K562 (cell line): ENCODE results near the gene CCDC73. TPM values are rescaled to one million over a fixed set of nuclear protein-coding genes. Genes with fewer than 3 reads are reported as not detected.

Experiments used
- ZBTB40 ChIP-seq, 2 experiments: fragments of 450-650 bp in 1 of 2; sonication (generic) in 1 of 2; formaldehyde crosslinking in 1 of 2; IDR thresholded peaks; 2 replicates each; pipeline versions ENCODE4 v1.7.1 to v1.9.0; 2016 to 2022; ENCODE audit warnings: inconsistent platforms in 1 of 2, mild to moderate bottlenecking in 1 of 2, missing genetic modification reagents in 1 of 2
- polyA plus RNA-seq, 8 experiments: library from polyadenylated mRNA; depleted of rRNA in 4 of 8; stranded (reverse) in 5 of 8; unstranded in 3 of 8; fragments of >200 nt; fragmentation: Nextera tagmentation in 2 of 8; fragmentation: Illumina TruSeq in 1 of 8; extraction: Ambion mirVana in 2 of 8; extraction: Trizol in 1 of 8; gene quantifications; 2 replicates each; pipeline versions ENCODE4 v1.2.1 to v1.2.3, GENCODE V29; 2011 to 2014; ENCODE audit warnings: inconsistent platforms in 1 of 8, missing spikeins in 1 of 8
- total RNA-seq, 7 experiments: library from RNA; depleted of rRNA in 6 of 7; stranded (reverse); fragments of >200 nt in 6 of 7; fragmentation: Illumina TruSeq in 2 of 7; extraction: Trizol in 2 of 7; gene quantifications; 2 replicates each; pipeline versions ENCODE4 v1.2.1 to v1.2.3, GENCODE V29; 2011 to 2021; ENCODE audit warnings: low replicate concordance in 1 of 7
- TF ChIP-seq, protein P1 (sequence below): sonication (generic); formaldehyde crosslinking; IDR thresholded peaks from 2 replicates; pipeline ENCODE4 v1.8.0; 2022; ENCODE audit warnings: mild to moderate bottlenecking, missing genetic modification reagents

CCDC73 gene
- total and polyA plus RNA-seq, 9 of the 15 experiments (the other 6 are each of a cell fraction or from before 2014, with no cell fraction given) = 0.20 to 0.21 TPM; not detected in 7

DNA sequence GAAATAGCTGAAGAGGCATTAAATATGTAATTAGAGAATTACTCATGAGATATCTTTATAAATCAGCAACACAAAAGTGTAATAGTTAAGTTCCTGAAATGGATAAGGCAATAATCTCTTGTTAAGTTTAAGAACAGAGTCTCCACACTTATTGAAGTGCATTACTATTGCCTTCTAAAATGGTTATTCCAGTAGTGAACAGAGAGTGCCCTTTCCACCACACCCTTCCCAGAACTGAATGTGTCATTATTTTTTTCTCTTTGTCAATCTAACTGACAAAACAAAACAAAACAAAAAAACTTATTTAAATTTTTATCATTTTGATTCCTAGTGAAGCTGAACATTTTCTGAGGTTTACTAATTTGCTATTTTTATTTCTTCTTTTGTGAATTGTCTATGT is 26.0 kb upstream of the CCDC73 start (continued):
- no peak for TF ChIP-seq ZBTB40 (IDR thresholded peaks at IDR 0.05)
- TF ChIP-seq ZBTB40 (CRISPR knock-in tag; IDR thresholded peaks at IDR 0.05) = no peak
- TF ChIP-seq, protein P1, sequence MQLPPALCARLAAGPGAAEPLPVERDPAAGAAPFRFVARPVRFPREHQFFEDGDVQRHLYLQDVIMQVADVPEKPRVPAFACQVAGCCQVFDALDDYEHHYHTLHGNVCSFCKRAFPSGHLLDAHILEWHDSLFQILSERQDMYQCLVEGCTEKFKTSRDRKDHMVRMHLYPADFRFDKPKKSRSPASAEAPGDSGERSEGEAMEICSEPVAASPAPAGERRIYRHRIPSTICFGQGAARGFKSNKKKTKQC (CRISPR knock-in tag) = no peak
